Adrenal gland (tissue), 5 donors: ENCODE results near the gene CERS2.
A peak's percentile ranks its signal among the peaks of the same experiment; 100 is the strongest.

Experiments used
- CTCF ChIP-seq, 6 experiments: fragments of 450-650 bp in 4 of 6; fragments of 200-600 bp in 2 of 6; sonication (generic) in 1 of 6; IDR thresholded peaks; 1 replicate in 5 of 6; 2 replicates in 1 of 6; pipeline versions ENCODE4 v1.5.1 to v1.8.0; 2016 to 2021; ENCODE audit warnings: antibody characterized with exemption in 6 of 6, mild to moderate bottlenecking in 2 of 6, moderate library complexity in 1 of 6
- POLR2A ChIP-seq, 2 donors: fragments of 450-650 bp; IDR thresholded peaks; one replicate each; pipeline ENCODE4 v1.6.1; 2017; ENCODE audit warnings: antibody characterized with exemption in 2 of 2, mild to moderate bottlenecking in 2 of 2, moderate library complexity in 1 of 2
- donor health status: DM: no; HTN: no; CAD: no.

- TF ChIP-seq CTCF (IDR thresholded peaks at IDR 0.05) = peak; percentile 65 to 86 (median 76)
- no peak for TF ChIP-seq POLR2A (IDR thresholded peaks at IDR 0.05)
These were observed 52.1 kb downstream of the CERS2 start for GRCh38 chr1:150922519-150922975.
